HL-60 (cell line): ENCODE results near the gene TNFRSF12A.

Experiments
- CTCF ChIP-seq: IDR thresholded peaks from one replicate; pipeline ENCODE4 v1.5.1; 2011; ENCODE audit warnings: low read length, control low read depth, inconsistent platforms; ENCODE audit not compliant: insufficient read depth
- POLR2AphosphoS5 ChIP-seq: IDR thresholded peaks from 2 replicates; pipeline ENCODE4 v1.6.1; 2012; ENCODE audit warnings: low read depth

DNA sequence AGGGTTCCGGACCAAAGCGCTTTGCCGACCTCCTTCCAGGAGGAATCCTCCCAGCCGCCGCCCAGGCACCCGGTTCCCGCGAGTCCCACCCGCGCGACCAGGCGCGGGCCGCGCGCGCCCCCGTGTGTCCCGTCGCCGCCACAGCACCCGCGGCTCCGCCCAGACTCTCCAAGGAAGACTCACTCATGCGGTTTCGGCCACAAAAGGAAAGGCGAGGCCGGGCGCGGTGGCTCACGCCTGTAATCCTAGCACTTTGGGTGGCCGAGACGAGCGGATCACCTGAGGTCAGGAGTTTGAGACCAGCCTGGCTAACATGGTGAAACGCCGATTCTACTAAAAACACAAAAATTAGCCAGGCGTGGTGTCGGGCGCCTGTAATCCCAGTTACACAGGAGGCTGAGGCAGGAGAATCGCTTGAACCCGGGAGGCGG is 36.4 kb upstream of the TNFRSF12A start:
- TF ChIP-seq CTCF (peak; percentile 68), POLR2AphosphoS5 (no peak)
